HCT116 (cell line): Measurements from ENCODE around the gene PHACTR1. TPM values are rescaled to one million over a fixed set of nuclear protein-coding genes. Genes with fewer than 3 reads are reported as not detected.

Source experiments
- ATAC-seq: fragments of 200-7000 bp; cut with Tn5 transposase; 2 replicates; pipeline ENCODE4 v1.9.1; 2020; ENCODE audit warnings: mild to moderate bottlenecking, moderate library complexity
- BruUV-seq: library from RNA; stranded (reverse); fragments of 400-500 nt; replicated peaks from 2 replicates; lab custom pipeline; 2021; lab: Mats Ljungman, UMichigan
- CTCF ChIA-PET: fragments of 300-600 bp; sonication (Branson Sonifier 250); formaldehyde crosslinking; loops from one replicate; lab custom pipeline; 2021; ENCODE audit warnings: antibody characterized with exemption; lab: Charles Lee
- POLR2A ChIA-PET: fragments of 300-600, 350-600 bp; sonication (Branson Sonifier 250); formaldehyde crosslinking; loops from one replicate; lab custom pipeline; 2021; ENCODE audit warnings: antibody characterized with exemption; lab: Charles Lee
- RAD21 ChIA-PET, 2 experiments: fragments of 300-600 bp; sonication (Branson Sonifier 250); formaldehyde crosslinking; loops; one replicate each; lab custom pipeline; 2023; ENCODE audit warnings: low total read pairs in 2 of 2; ENCODE audit not compliant: uncharacterized antibody in 2 of 2, unreplicated experiment in 2 of 2, low non-redundant PET in 1 of 2; lab: Charles Lee
- DNase-seq: peaks from one replicate; pipeline ENCODE4 v3.0.0-alpha.2; 2010; ENCODE audit warnings: low read depth, low spot score
- H2AFZ ChIP-seq: fragments of 200-600 bp; shearing (Covaris generic), sonication (generic); 2 replicates; pipeline ENCODE4 v1.6.1; 2017; ENCODE audit warnings: low read depth, mixed run types, mixed read lengths, antibody characterized with exemption, low read length; ENCODE audit not compliant: poor library complexity, severe bottlenecking
- H3K27ac ChIP-seq: 2 replicates; pipeline ENCODE4 v1.5.1; 2012; ENCODE audit warnings: low read depth, low read length
- H3K27me3 ChIP-seq: fragments of 200-600 bp; sonication (generic); 2 replicates; pipeline ENCODE4 v1.6.1; 2016; ENCODE audit warnings: mixed run types, low read length, mixed read lengths; ENCODE audit not compliant: insufficient read depth
- H3K36me3 ChIP-seq, 2 experiments: fragments of 200-500 bp in 1 of 2; fragments of 200-600 bp in 1 of 2; sonication (Bioruptor generic) in 1 of 2; sonication (generic) in 1 of 2; 2 replicates each; pipeline versions ENCODE4 v1.5.1 to v1.6.1; 2014 to 2016; ENCODE audit warnings: low read length in 2 of 2, inconsistent platforms in 1 of 2, mixed read lengths in 1 of 2, mixed run types in 1 of 2; ENCODE audit not compliant: insufficient read depth in 2 of 2, control insufficient read depth in 1 of 2
- H3K4me1 ChIP-seq, 2 experiments: fragments of 200-600 bp in 1 of 2; sonication (generic) in 1 of 2; 2 replicates each; pipeline versions ENCODE4 v1.5.1 to v1.6.1; 2012 to 2017; ENCODE audit warnings: low read length in 2 of 2, inconsistent platforms in 1 of 2, mild to moderate bottlenecking in 1 of 2, mixed read lengths in 1 of 2, mixed run types in 1 of 2, moderate library complexity in 1 of 2; ENCODE audit not compliant: insufficient read depth in 2 of 2, control insufficient read depth in 1 of 2
- H3K4me2 ChIP-seq: fragments of 200-600 bp; sonication (generic); 2 replicates; pipeline ENCODE4 v1.6.1; 2017; ENCODE audit warnings: mixed run types, low read length, mixed read lengths
- H3K4me3 ChIP-seq, 2 experiments: fragments of 200-600 bp in 1 of 2; sonication (generic) in 1 of 2; replicated peaks in 1 of 2; 2 replicates each; pipeline ENCODE4 v1.5.1; 2011 to 2016; ENCODE audit warnings: low read length in 2 of 2, control low read depth in 1 of 2, low read depth in 1 of 2, mild to moderate bottlenecking in 1 of 2, mixed read lengths in 1 of 2, mixed run types in 1 of 2
- H3K79me2 ChIP-seq: fragments of 200-600 bp; sonication (generic); 2 replicates; pipeline ENCODE4 v1.6.1; 2017; ENCODE audit warnings: mild to moderate bottlenecking, mixed run types, low read length, moderate library complexity, mixed read lengths; ENCODE audit not compliant: insufficient read depth
- H3K9ac ChIP-seq: fragments of 200-600 bp; sonication (generic); 2 replicates; pipeline ENCODE4 v1.6.1; 2016; ENCODE audit warnings: low read length, mixed read lengths
- H3K9me2 ChIP-seq: fragments of 200-600 bp; sonication (generic), shearing (Covaris generic); 2 replicates; pipeline ENCODE4 v1.6.1; 2017; ENCODE audit warnings: mixed run types, mild to moderate bottlenecking, moderate library complexity; ENCODE audit not compliant: insufficient read depth
- H3K9me3 ChIP-seq, 2 experiments: fragments of 200-500 bp in 1 of 2; fragments of 200-600 bp in 1 of 2; sonication (Bioruptor generic) in 1 of 2; sonication (generic) in 1 of 2; 2 replicates each; pipeline ENCODE4 v1.6.1; 2014 to 2017; ENCODE audit warnings: low read length in 2 of 2, mixed read lengths in 2 of 2, inconsistent platforms in 1 of 2, low read depth in 1 of 2, mild to moderate bottlenecking in 1 of 2, mixed run types in 1 of 2, moderate library complexity in 1 of 2; ENCODE audit not compliant: control insufficient read depth in 1 of 2, insufficient read depth in 1 of 2
- H4K20me1 ChIP-seq: fragments of 200-600 bp; sonication (generic), shearing (Covaris generic); 2 replicates; pipeline ENCODE4 v1.6.1; 2017; ENCODE audit warnings: mixed run types, mild to moderate bottlenecking, moderate library complexity; ENCODE audit not compliant: insufficient read depth
- CBX3 ChIP-seq: IDR thresholded peaks from 2 replicates; pipeline ENCODE4 v1.6.1; 2012; ENCODE audit warnings: low read depth
- CEBPB ChIP-seq: IDR thresholded peaks from 2 replicates; pipeline ENCODE4 v1.6.1; 2012; ENCODE audit warnings: low read depth
- EGR1 ChIP-seq: IDR thresholded peaks from 2 replicates; pipeline ENCODE4 v1.6.1; 2012; ENCODE audit warnings: low read depth
- ELF1 ChIP-seq: IDR thresholded peaks from 2 replicates; pipeline ENCODE4 v1.6.1; 2012; ENCODE audit warnings: low read depth, borderline replicate concordance
- EZH2 ChIP-seq: fragments of 200-600 bp; sonication (generic); IDR thresholded peaks from 2 replicates; pipeline ENCODE4 v1.6.1; 2017; ENCODE audit warnings: antibody characterized with exemption, mixed run types
- EZH2phosphoT487 ChIP-seq: fragments of 200-600 bp; IDR thresholded peaks from 2 replicates; pipeline ENCODE4 v1.6.1; 2018; ENCODE audit warnings: antibody characterized with exemption, borderline replicate concordance
- FOSL1 ChIP-seq: IDR thresholded peaks from 2 replicates; pipeline ENCODE4 v1.6.1; 2012; ENCODE audit warnings: low read depth
- JUND ChIP-seq: IDR thresholded peaks from 2 replicates; pipeline ENCODE4 v1.6.1; 2012
- POLR2AphosphoS5 ChIP-seq: IDR thresholded peaks from 2 replicates; pipeline ENCODE4 v1.6.1; 2011; ENCODE audit warnings: mild to moderate bottlenecking, low read depth, low read length, moderate library complexity
- SIN3A ChIP-seq: IDR thresholded peaks from 2 replicates; pipeline ENCODE4 v1.6.1; 2012; ENCODE audit warnings: low read depth
- SP1 ChIP-seq: IDR thresholded peaks from 2 replicates; pipeline ENCODE4 v1.6.1; 2012; ENCODE audit warnings: low read depth
- SRF ChIP-seq: IDR thresholded peaks from 2 replicates; pipeline ENCODE4 v1.6.1; 2012; ENCODE audit warnings: low read depth
- TCF7L2 ChIP-seq: IDR thresholded peaks from 2 replicates; pipeline ENCODE4 v1.7.0; 2011; ENCODE audit warnings: borderline replicate concordance, inconsistent platforms; ENCODE audit not compliant: insufficient read depth, insufficient read length; ENCODE audit errors: extremely low read depth
- YY1 ChIP-seq: IDR thresholded peaks from 2 replicates; pipeline ENCODE4 v1.6.1; 2011; ENCODE audit warnings: low read length, low read depth, moderate library complexity, mild to moderate bottlenecking; ENCODE audit not compliant: insufficient replicate concordance; ENCODE audit errors: extremely low read depth
- intact Hi-C: fragments of 100-400 bp; cut with micrococcal nuclease; formaldehyde crosslinking; loops from 2 replicates; pipeline ENCODE4 v1.10.0; 2022
- total RNA-seq: library from RNA; stranded (reverse); gene quantifications from one replicate; pipeline ENCODE4 v1.2.1, GENCODE V29; 2021; ENCODE audit not compliant: unreplicated experiment
- TF ChIP-seq, protein P1 (sequence below): IDR thresholded peaks from 2 replicates; pipeline ENCODE4 v1.6.1; 2012
- TF ChIP-seq, protein P2 (sequence below): IDR thresholded peaks from 2 replicates; pipeline ENCODE4 v1.6.1; 2012
- TF ChIP-seq, protein P3 (sequence below): IDR thresholded peaks from 2 replicates; pipeline ENCODE4 v1.6.1; 2012; ENCODE audit warnings: low read depth

PHACTR1 gene
- total RNA-seq, 1 experiment from 2014 or later, result 0.17 TPM

DNA sequence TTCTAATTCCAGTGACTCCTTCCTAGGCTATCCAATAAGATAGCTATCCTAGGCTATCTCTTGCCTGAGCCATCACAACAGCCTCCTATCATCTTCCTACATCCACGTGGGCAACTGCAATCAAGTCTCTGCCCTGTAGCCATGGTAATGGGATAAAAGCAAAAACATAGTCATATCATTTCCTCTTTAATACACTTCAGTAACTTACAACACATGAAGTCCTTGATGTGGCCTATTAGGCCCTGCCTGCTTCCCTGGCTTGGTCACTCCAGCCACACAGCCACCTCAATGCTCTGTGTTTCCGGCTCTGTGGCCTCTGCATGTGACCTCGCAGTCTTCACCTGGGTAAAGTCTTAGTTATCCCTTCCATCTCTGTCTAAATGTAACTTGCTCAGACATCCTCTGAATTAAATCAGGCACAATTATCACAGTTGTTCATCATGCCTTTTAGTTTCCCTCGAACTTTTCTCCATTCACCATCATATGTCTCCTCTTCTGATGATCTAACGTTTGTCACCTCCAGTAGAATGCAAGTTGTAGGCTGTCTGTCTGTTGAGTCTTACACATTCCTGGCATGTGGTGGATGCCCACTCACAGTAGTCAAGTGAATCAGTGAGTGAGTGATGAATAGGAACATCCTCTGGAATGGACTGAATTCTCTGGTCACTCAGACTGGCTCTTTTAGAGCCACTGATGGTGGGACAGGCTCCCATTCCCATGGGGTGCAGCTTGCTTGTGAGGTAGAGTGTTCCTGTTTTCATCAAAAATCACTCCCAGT, 382.4 kb downstream of the PHACTR1 start:
- Histone ChIP-seq H2AFZ (no peak overlapping the region), H3K9ac (no peak overlapping the region), H3K9me3 (no peaks in the 10 kb centered on the region), H3K79me2 (no peaks in the 10 kb centered on the region), H3K27me3 (peaks cover 44% of the 10 kb centered on the region; the same call in 1 of the 2 replicates), H3K4me3 (no peak overlapping the region), H3K4me2 (no peak overlapping the region), H3K4me1 (no peaks in the 10 kb centered on the region), H3K36me3 (no peaks in the 10 kb centered on the region), H3K27ac (no peak overlapping the region), H3K9me2 (no peaks in the 10 kb centered on the region), H4K20me1 (no peaks in the 10 kb centered on the region)
- CTCF ChIA-PET, result no interaction called here
- ATAC-seq, result no peak
- TF ChIP-seq JUND (no peak), EGR1 (no peak), YY1 (no peak), ELF1 (no peak), TCF7L2 (no peak), SP1 (no peak), EZH2phosphoT487 (no peak), FOSL1 (no peak), EZH2 (no peak), SIN3A (no peak), SRF (no peak), CEBPB (no peak), CBX3 (no peak), POLR2AphosphoS5 (no peak)
- TF ChIP-seq, protein P1, sequence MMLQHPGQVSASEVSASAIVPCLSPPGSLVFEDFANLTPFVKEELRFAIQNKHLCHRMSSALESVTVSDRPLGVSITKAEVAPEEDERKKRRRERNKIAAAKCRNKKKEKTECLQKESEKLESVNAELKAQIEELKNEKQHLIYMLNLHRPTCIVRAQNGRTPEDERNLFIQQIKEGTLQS, result no peak
- TF ChIP-seq, protein P2, sequence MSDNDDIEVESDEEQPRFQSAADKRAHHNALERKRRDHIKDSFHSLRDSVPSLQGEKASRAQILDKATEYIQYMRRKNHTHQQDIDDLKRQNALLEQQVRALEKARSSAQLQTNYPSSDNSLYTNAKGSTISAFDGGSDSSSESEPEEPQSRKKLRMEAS, result no peak
- TF ChIP-seq, protein P3, sequence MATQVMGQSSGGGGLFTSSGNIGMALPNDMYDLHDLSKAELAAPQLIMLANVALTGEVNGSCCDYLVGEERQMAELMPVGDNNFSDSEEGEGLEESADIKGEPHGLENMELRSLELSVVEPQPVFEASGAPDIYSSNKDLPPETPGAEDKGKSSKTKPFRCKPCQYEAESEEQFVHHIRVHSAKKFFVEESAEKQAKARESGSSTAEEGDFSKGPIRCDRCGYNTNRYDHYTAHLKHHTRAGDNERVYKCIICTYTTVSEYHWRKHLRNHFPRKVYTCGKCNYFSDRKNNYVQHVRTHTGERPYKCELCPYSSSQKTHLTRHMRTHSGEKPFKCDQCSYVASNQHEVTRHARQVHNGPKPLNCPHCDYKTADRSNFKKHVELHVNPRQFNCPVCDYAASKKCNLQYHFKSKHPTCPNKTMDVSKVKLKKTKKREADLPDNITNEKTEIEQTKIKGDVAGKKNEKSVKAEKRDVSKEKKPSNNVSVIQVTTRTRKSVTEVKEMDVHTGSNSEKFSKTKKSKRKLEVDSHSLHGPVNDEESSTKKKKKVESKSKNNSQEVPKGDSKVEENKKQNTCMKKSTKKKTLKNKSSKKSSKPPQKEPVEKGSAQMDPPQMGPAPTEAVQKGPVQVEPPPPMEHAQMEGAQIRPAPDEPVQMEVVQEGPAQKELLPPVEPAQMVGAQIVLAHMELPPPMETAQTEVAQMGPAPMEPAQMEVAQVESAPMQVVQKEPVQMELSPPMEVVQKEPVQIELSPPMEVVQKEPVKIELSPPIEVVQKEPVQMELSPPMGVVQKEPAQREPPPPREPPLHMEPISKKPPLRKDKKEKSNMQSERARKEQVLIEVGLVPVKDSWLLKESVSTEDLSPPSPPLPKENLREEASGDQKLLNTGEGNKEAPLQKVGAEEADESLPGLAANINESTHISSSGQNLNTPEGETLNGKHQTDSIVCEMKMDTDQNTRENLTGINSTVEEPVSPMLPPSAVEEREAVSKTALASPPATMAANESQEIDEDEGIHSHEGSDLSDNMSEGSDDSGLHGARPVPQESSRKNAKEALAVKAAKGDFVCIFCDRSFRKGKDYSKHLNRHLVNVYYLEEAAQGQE, result no peak
- BruUV-seq, result no TSS peak
- intact Hi-C loops, result no loop called here
- POLR2A ChIA-PET, result no interaction called here
- no peak for DNase-seq
- RAD21 ChIA-PET, result no interaction called here
